WI38 (cell line): ENCODE measurements around the gene DUSP15.

ENCODE experiments used
- H3K4me3 ChIP-seq: 2 replicates; pipeline ENCODE4 v1.5.1; 2011; ENCODE audit warnings: low read depth, mild to moderate bottlenecking, control low read depth, low read length
- CTCF ChIP-seq: IDR thresholded peaks from 2 replicates; pipeline ENCODE4 v1.5.1; 2012; ENCODE audit warnings: low read depth, mild to moderate bottlenecking, control low read depth, low read length

The DUSP15 gene

GRCh38 chr20:31883829-31884228 lies 13.5 kb upstream of the DUSP15 start:
- H3K4me3 ChIP-seq = no peak overlapping the region
- no peak for TF ChIP-seq CTCF

GRCh38 chr20:31881945-31882344 lies 11.6 kb upstream of the DUSP15 start:
- TF ChIP-seq CTCF = no peak
- H3K4me3 ChIP-seq = no peak overlapping the region

- no peak for TF ChIP-seq CTCF
- peak overlapping the region; percentile 68 for H3K4me3 ChIP-seq
These were observed 9.0 kb upstream of the DUSP15 start for GRCh38 chr20:31879143-31879987.

- TF ChIP-seq CTCF = no peak
- no peak overlapping the region for H3K4me3 ChIP-seq
These were observed 7.4 kb upstream of the DUSP15 start for GRCh38 chr20:31877684-31878083.

- no peak for TF ChIP-seq CTCF
- H3K4me3 ChIP-seq = no peak overlapping the region
These were observed 5.3 kb upstream of the DUSP15 start for GRCh38 chr20:31875671-31876070.

- no peak overlapping the region for H3K4me3 ChIP-seq
- TF ChIP-seq CTCF = no peak
These were observed 2.1 kb upstream of the DUSP15 start for GRCh38 chr20:31872406-31872805.

GRCh38 chr20:31871618-31871954 lies 1.3 kb upstream of the DUSP15 start:
- H3K4me3 ChIP-seq = no peak overlapping the region
- TF ChIP-seq CTCF = no peak
